Nephron (organoid): ENCODE data around the gene CCDC122.

Experiments
- H3K27ac Mint-ChIP-seq, 3 experiments: 2 replicates each; pipeline ENCODE4 v1.8.0; 2020; ENCODE audit warnings: mixed read lengths in 3 of 3, mild to moderate bottlenecking in 2 of 3, moderate library complexity in 1 of 3
- H3K27me3 Mint-ChIP-seq: 2 replicates; pipeline ENCODE4 v1.8.0; 2021; ENCODE audit warnings: low read depth, mild to moderate bottlenecking, moderate library complexity, mixed read lengths
- H3K36me3 Mint-ChIP-seq: 2 replicates; pipeline ENCODE4 v1.8.0; 2020; ENCODE audit warnings: low read depth, mixed read lengths
- H3K4me1 Mint-ChIP-seq: 2 replicates; pipeline ENCODE4 v1.8.0; 2020; ENCODE audit warnings: mixed read lengths
- H3K4me3 Mint-ChIP-seq, 3 experiments: 2 replicates each; pipeline ENCODE4 v1.8.0; 2020; ENCODE audit warnings: mild to moderate bottlenecking in 3 of 3, mixed read lengths in 3 of 3, moderate library complexity in 2 of 3
- H3K9me3 Mint-ChIP-seq: 2 replicates; pipeline ENCODE4 v1.8.0; 2020; ENCODE audit warnings: mixed read lengths
- CTCF ChIP-seq, 3 experiments: fragments of 200-600 bp; sonication (generic); IDR thresholded peaks; one replicate each; pipeline ENCODE4 v1.5.0; 2021; ENCODE audit warnings: antibody characterized with exemption in 3 of 3; ENCODE audit not compliant: unreplicated experiment in 3 of 3

CCDC122 gene

DNA sequence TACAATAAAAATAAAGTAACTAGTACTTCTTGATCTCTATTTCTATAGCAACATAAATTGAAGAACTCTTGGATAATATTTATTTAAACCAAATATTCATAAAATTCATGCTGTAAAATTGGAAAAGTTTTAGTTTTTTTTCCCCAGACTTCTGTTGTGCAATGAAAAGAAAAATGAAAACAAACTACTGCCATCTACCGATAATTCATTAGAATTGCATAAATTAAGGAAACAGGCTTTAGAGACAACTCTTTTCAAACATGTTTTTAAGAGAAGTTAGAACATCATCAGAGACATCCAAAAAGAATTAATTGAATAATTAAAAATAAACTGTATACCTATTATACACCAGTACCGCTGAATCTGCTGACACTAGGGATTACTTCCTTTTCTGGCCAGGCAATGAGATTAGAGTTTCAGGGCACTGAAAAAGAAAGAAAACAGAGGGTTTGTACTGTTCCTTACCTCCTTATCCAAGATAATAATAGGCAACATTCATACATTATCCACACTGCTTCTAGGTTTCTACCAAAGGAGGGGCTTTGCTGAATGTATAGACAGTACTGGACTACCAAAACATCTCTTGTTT lies 4.9 kb downstream of the CCDC122 start:
- H3K27ac Mint-ChIP-seq, result no peak overlapping the region
- no peaks in the 10 kb centered on the region for H3K36me3 Mint-ChIP-seq
- peaks cover 5% of the 10 kb centered on the region for H3K27me3 Mint-ChIP-seq
- peaks cover 15% of the 10 kb centered on the region for H3K4me1 Mint-ChIP-seq
- TF ChIP-seq CTCF (IDR thresholded peaks at IDR 0.05; ENCODE audit: unreplicated experiment in 3 of 3), result peak; percentile 44 to 68 (median 59)
- H3K9me3 Mint-ChIP-seq, result no peaks in the 10 kb centered on the region
- H3K4me3 Mint-ChIP-seq, result no peak overlapping the region

DNA sequence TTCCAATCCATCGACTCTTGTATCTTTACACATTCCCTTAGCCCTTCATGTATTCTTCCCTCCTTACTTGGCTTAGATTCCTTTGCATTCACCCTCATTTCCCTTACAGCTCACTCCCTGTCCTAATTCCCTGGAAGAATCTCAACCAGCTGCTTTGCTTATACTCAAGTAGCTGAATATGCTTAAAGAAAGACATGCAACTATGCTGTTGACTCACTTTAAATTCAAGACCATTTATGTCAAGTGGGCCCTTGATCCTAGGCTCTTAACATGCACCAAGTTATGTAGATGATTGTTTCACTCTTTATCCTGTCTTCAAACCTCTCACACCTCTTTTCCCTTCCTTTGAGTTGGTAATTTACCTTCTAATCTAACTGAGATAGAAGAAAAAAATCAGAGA lies 7.4 kb downstream of the CCDC122 start:
- no peak for TF ChIP-seq CTCF (IDR thresholded peaks at IDR 0.05; ENCODE audit: unreplicated experiment in 3 of 3)
- no peak overlapping the region for H3K27ac Mint-ChIP-seq
- no peaks in the 10 kb centered on the region for H3K9me3 Mint-ChIP-seq
- peaks cover under 1% of the 10 kb centered on the region for H3K4me1 Mint-ChIP-seq
- H3K36me3 Mint-ChIP-seq, result peaks cover 5% of the 10 kb centered on the region
- H3K27me3 Mint-ChIP-seq, result no peaks in the 10 kb centered on the region
- no peak overlapping the region for H3K4me3 Mint-ChIP-seq

GRCh38 chr13:43865892-43866291 lies 13.6 kb downstream of the CCDC122 start:
- Mint-ChIP-seq H3K36me3 (peaks cover 43% of the 10 kb centered on the region), H3K9me3 (peaks cover 5% of the 10 kb centered on the region), H3K4me1 (no peaks in the 10 kb centered on the region), H3K4me3 (no peak overlapping the region), H3K27ac (no peak overlapping the region), H3K27me3 (no peaks in the 10 kb centered on the region)
- TF ChIP-seq CTCF (IDR thresholded peaks at IDR 0.05; ENCODE audit: unreplicated experiment in 3 of 3), result no peak

DNA sequence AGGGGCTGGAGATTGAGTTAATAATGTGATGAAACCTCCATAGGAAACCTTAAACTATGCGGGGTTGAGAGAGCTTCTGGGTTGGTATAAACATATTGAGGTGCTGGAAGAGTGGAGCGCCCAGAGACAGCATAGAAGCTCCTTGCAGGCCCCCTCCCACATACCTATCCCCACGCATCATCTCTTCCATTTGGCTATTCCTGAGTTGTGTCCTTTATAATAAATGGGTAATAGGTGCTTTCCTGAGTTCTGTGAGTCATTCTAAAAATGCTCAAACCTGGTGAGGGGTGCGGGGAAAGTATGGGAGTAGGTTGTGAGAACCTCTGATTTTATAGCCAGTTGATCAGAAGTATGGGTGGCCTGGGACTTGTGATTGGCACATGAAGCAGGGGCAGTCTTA lies 14.6 kb downstream of the CCDC122 start:
- no peak overlapping the region for H3K27ac Mint-ChIP-seq
- peaks cover 48% of the 10 kb centered on the region for H3K36me3 Mint-ChIP-seq
- no peaks in the 10 kb centered on the region for H3K4me1 Mint-ChIP-seq
- H3K9me3 Mint-ChIP-seq, result peaks cover 5% of the 10 kb centered on the region
- TF ChIP-seq CTCF (IDR thresholded peaks at IDR 0.05; ENCODE audit: unreplicated experiment in 3 of 3), result no peak
- H3K27me3 Mint-ChIP-seq, result no peaks in the 10 kb centered on the region
- no peak overlapping the region for H3K4me3 Mint-ChIP-seq

- no peaks in the 10 kb centered on the region for H3K27me3 Mint-ChIP-seq
- H3K27ac Mint-ChIP-seq, result peak overlapping the region in 1 of 3 experiments; percentile 79
Observed at GRCh38 chr13:43861863-43862262, 17.7 kb downstream of the CCDC122 start.

More at GRCh38 chr13:43861863-43862262, 17.7 kb downstream of the CCDC122 start:
- TF ChIP-seq CTCF (IDR thresholded peaks at IDR 0.05; ENCODE audit: unreplicated experiment in 3 of 3), result no peak
- Mint-ChIP-seq H3K4me1 (no peaks in the 10 kb centered on the region), H3K4me3 (no peak overlapping the region), H3K36me3 (peaks cover 49% of the 10 kb centered on the region), H3K9me3 (peaks cover 5% of the 10 kb centered on the region)
